ENCODE measurements around the gene MLXIP.
"Not testable (repeated sequence)": the region's sequence is repeated elsewhere in the genome, so short reads cannot be mapped to it uniquely, and the experiment has no call there.

DNA sequence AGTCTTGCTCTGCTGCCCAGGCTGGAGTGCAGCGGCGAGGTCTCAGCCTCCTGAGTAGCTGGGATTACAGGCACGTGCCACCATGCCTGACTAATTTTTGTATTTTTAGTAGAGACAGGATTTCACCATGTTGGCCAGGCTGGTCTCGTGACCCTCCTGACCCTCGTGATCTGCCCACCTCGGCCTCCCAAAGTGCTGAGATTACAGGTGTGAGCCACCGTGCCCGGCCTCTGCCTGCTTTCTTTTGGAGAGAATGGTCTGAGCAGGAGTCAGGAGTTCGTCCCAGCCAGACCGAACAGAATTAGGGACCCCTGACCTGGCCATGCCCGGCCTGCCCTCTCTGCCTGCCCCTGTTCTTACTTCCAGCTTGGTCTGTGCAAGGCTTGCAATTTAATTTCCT, 42.8 kb downstream of the MLXIP start:
- not testable (repeated sequence) for TF ChIP-seq POLR2A (IDR thresholded peaks at IDR 0.05; ENCODE audit: low read depth, low read length); CTCF (IDR thresholded peaks at IDR 0.05; ENCODE audit: extremely low read depth in 1 of 2, insufficient read depth in 1 of 2, low read depth in 1 of 2, low read length in 2 of 2); POLR2AphosphoS5 (IDR thresholded peaks at IDR 0.05; ENCODE audit: insufficient read depth, low read depth, low read length); MYC (IDR thresholded peaks at IDR 0.05; ENCODE audit: low read depth, low read length); EZH2 (IDR thresholded peaks at IDR 0.05; ENCODE audit: borderline replicate concordance, low read depth, low read length, severe bottlenecking); JUN (IDR thresholded peaks at IDR 0.05; ENCODE audit: borderline replicate concordance, insufficient read depth, insufficient read length, low read depth); GATA2 (IDR thresholded peaks at IDR 0.05; ENCODE audit: insufficient read depth, insufficient read length, low read depth, low read length)

Measured in endothelial cell of umbilical vein (primary cell).